H9 (cell line): ENCODE data around the gene COL18A1. TPM values are rescaled to one million over a fixed set of nuclear protein-coding genes. Genes with fewer than 3 reads are reported as not detected.

Experiments used
- DNase-seq: peaks from one replicate; pipeline ENCODE4 v3.0.0-alpha.2; 2017
- H2AFZ ChIP-seq: one replicate; pipeline ENCODE4 v1.6.1; 2013; ENCODE audit warnings: mild to moderate bottlenecking, low read length, control low read depth, moderate library complexity
- H2AK5ac ChIP-seq: 2 replicates; pipeline ENCODE4 v1.6.1; 2013; ENCODE audit warnings: low read length, control low read depth, mixed read lengths; ENCODE audit not compliant: insufficient read length
- H2BK120ac ChIP-seq: one replicate; pipeline ENCODE4 v1.6.1; 2013; ENCODE audit warnings: low read depth, mild to moderate bottlenecking, low read length, control low read depth, inconsistent platforms; ENCODE audit not compliant: poor library complexity, severe bottlenecking
- H2BK12ac ChIP-seq: 2 replicates; pipeline ENCODE4 v1.6.1; 2013; ENCODE audit warnings: low read length, control low read depth, mixed read lengths, low read depth; ENCODE audit not compliant: insufficient read length
- H2BK15ac ChIP-seq: 2 replicates; pipeline ENCODE4 v1.6.1; 2013; ENCODE audit warnings: low read depth, low read length, control low read depth
- H2BK20ac ChIP-seq: one replicate; pipeline ENCODE4 v1.6.1; 2013; ENCODE audit warnings: low read depth, mild to moderate bottlenecking, low read length, control low read depth, inconsistent platforms; ENCODE audit not compliant: poor library complexity, severe bottlenecking
- H2BK5ac ChIP-seq: 2 replicates; pipeline ENCODE4 v1.6.1; 2013; ENCODE audit warnings: low read length, control low read depth, mixed read lengths; ENCODE audit not compliant: insufficient read length
- H3K14ac ChIP-seq: 2 replicates; pipeline ENCODE4 v1.6.1; 2013; ENCODE audit warnings: low read length, control low read depth; ENCODE audit not compliant: insufficient read depth
- H3K18ac ChIP-seq: 2 replicates; pipeline ENCODE4 v1.6.1; 2013; ENCODE audit warnings: low read depth, mild to moderate bottlenecking, mixed read lengths, low read length, control low read depth; ENCODE audit not compliant: insufficient read length
- H3K23ac ChIP-seq: 2 replicates; pipeline ENCODE4 v1.6.1; 2013; ENCODE audit warnings: low read length, control low read depth, mixed read lengths, low read depth; ENCODE audit not compliant: insufficient read length
- H3K23me2 ChIP-seq: 2 replicates; pipeline ENCODE4 v1.6.1; 2013; ENCODE audit warnings: low read depth, mild to moderate bottlenecking, mixed read lengths, low read length, control low read depth; ENCODE audit not compliant: insufficient read length, poor library complexity, severe bottlenecking
- H3K27ac ChIP-seq: 2 replicates; pipeline ENCODE4 v1.5.1; 2013; ENCODE audit warnings: low read length, control low read depth, mixed read lengths, low read depth; ENCODE audit not compliant: insufficient read length
- H3K27me3 ChIP-seq: 2 replicates; pipeline ENCODE4 v1.6.1; 2013; ENCODE audit warnings: low read length, control low read depth, inconsistent platforms; ENCODE audit not compliant: insufficient read depth
- H3K4ac ChIP-seq: 2 replicates; pipeline ENCODE4 v1.6.1; 2013; ENCODE audit warnings: low read depth, mild to moderate bottlenecking, control low read depth, inconsistent platforms, low read length, moderate library complexity
- H3K4me1 ChIP-seq: 2 replicates; pipeline ENCODE4 v1.6.1; 2013; ENCODE audit warnings: low read length, control low read depth, inconsistent platforms; ENCODE audit not compliant: insufficient read depth
- H3K4me2 ChIP-seq: 2 replicates; pipeline ENCODE4 v1.6.1; 2013; ENCODE audit warnings: low read length, control low read depth, mixed read lengths; ENCODE audit not compliant: insufficient read length, insufficient read depth
- H3K56ac ChIP-seq: 2 replicates; pipeline ENCODE4 v1.6.1; 2013; ENCODE audit warnings: low read depth, mild to moderate bottlenecking, mixed read lengths, low read length, control low read depth; ENCODE audit not compliant: insufficient read length
- H3K79me1 ChIP-seq: 2 replicates; pipeline ENCODE4 v1.6.1; 2013; ENCODE audit warnings: low read depth, mild to moderate bottlenecking, moderate library complexity, low read length, control low read depth, inconsistent platforms; ENCODE audit not compliant: insufficient read depth, poor library complexity, severe bottlenecking
- H3K79me2 ChIP-seq: 2 replicates; pipeline ENCODE4 v1.6.1; 2013; ENCODE audit warnings: low read length, control low read depth, inconsistent platforms; ENCODE audit not compliant: insufficient read depth
- H3K9ac ChIP-seq: 2 replicates; pipeline ENCODE4 v1.6.1; 2013; ENCODE audit warnings: low read length, control low read depth, mixed read lengths; ENCODE audit not compliant: insufficient read length; ENCODE audit errors: extremely low read depth
- H3K9me3 ChIP-seq: one replicate; pipeline ENCODE4 v1.6.1; 2013; ENCODE audit warnings: low read depth, low read length, inconsistent platforms; ENCODE audit not compliant: control insufficient read depth
- H3T11ph ChIP-seq: one replicate; pipeline ENCODE4 v1.6.1; 2013; ENCODE audit warnings: mild to moderate bottlenecking, low read length, control low read depth, inconsistent platforms
- H4K20me1 ChIP-seq: one replicate; pipeline ENCODE4 v1.6.1; 2013; ENCODE audit not compliant: control insufficient read depth, insufficient read length, insufficient read depth
- H4K5ac ChIP-seq: 2 replicates; pipeline ENCODE4 v1.6.1; 2013; ENCODE audit warnings: low read depth, mild to moderate bottlenecking, mixed read lengths, low read length, control low read depth; ENCODE audit not compliant: insufficient read length
- H4K8ac ChIP-seq: replicated peaks from 2 replicates; pipeline ENCODE4 v1.6.1; 2013; ENCODE audit warnings: low read length, control low read depth, mixed read lengths, low read depth; ENCODE audit not compliant: insufficient read length
- H4K91ac ChIP-seq: 2 replicates; pipeline ENCODE4 v1.6.1; 2013; ENCODE audit warnings: low read depth, mild to moderate bottlenecking, moderate library complexity, mixed read lengths, low read length, control low read depth; ENCODE audit not compliant: insufficient read length
- H3K27ac Mint-ChIP-seq, 3 experiments: 2 replicates in 2 of 3; 3 replicates in 1 of 3; pipeline ENCODE4 v1.8.0; 2020 to 2021; ENCODE audit warnings: mixed read lengths in 3 of 3, mild to moderate bottlenecking in 1 of 3, moderate library complexity in 1 of 3
- H3K27me3 Mint-ChIP-seq: 2 replicates; pipeline ENCODE4 v1.8.0; 2021; ENCODE audit warnings: low read depth, mild to moderate bottlenecking, moderate library complexity, mixed read lengths
- H3K36me3 Mint-ChIP-seq, 3 experiments: 2 replicates in 2 of 3; 3 replicates in 1 of 3; pipeline ENCODE4 v1.8.0; 2020 to 2021; ENCODE audit warnings: low read depth in 3 of 3, mixed read lengths in 3 of 3; ENCODE audit not compliant: insufficient read depth in 1 of 3
- H3K4me1 Mint-ChIP-seq, 2 experiments: 2 replicates each; pipeline ENCODE4 v1.8.0; 2020; ENCODE audit warnings: mixed read lengths in 2 of 2
- H3K4me3 Mint-ChIP-seq, 2 experiments: 2 replicates in 1 of 2; 3 replicates in 1 of 2; pipeline ENCODE4 v1.8.0; 2020 to 2021; ENCODE audit warnings: mild to moderate bottlenecking in 2 of 2, mixed read lengths in 2 of 2, moderate library complexity in 1 of 2
- H3K9me3 Mint-ChIP-seq, 2 experiments: 2 replicates in 1 of 2; 3 replicates in 1 of 2; pipeline ENCODE4 v1.8.0; 2020; ENCODE audit warnings: mild to moderate bottlenecking in 2 of 2, mixed read lengths in 2 of 2, moderate library complexity in 1 of 2
- WGBS: extraction: QIAGEN DNeasy Blood & Tissue Kit; methylation state at CpG from one replicate; pipeline ENCODE4 v1.1.7; 2013; ENCODE audit warnings: missing lambda C conversion rate, low lambda C conversion rate, mixed read lengths; ENCODE audit not compliant: insufficient read length; ENCODE audit errors: extremely low coverage; 5-methylcytosine and 5-hydroxymethylcytosine counted together
- total RNA-seq: library from RNA; stranded (reverse); gene quantifications from 2 replicates; pipeline ENCODE4 v1.2.1, GENCODE V29; 2021
- TF ChIP-seq, protein P1 (sequence below): fragments of 200-600 bp; sonication (generic); conservative IDR thresholded peaks from 3 replicates; pipeline ENCODE4 v1.8.0; 2021; ENCODE audit warnings: antibody characterized with exemption, mild to moderate bottlenecking

COL18A1 gene
- total RNA-seq, 1 experiment from 2014 or later = 232 TPM

DNA sequence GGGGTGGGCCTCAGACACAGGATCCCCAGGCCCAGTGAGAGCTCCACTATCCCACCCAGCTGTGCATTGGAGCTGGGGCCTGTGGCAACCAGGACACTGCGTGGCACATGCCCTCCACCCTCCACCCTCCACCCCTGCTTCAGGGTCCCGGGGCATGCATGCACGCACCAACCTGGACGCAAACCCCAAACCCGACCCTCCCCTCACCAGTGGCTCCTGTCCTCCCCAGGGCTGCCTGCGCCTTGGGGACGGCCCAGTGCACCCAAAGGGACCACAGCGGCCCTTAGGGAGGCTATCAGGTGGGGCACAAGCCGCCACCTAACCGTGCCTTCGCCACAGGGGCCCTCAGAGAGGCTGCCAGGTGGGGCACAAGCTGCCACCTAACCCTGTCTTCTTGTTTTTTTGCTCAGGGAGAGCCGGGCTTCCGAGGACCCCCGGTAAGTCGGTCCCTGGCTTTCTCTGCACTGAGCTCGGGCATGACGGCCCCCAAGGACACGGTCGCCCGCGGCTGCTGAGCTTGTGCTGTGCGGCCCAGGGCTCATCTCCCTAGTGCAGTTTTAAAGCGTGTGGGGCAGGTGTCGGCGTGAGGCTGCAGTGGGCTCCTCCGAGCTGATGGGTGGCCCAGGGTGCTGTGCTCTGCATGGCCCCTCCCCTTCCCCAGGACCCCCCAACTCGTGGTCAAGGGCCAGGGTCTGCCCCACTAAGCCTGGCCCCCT lies 89.3 kb downstream of the COL18A1 start:
- no peaks in the 10 kb centered on the region; the same call in 1 of the 2 replicates for H3K27me3 Mint-ChIP-seq
- Histone ChIP-seq H2BK15ac (no peak overlapping the region), H2AFZ (no peak overlapping the region), H3K56ac (no peak overlapping the region), H2BK120ac (no peak overlapping the region), H4K5ac (no peak overlapping the region), H3K27me3 (no peaks in the 10 kb centered on the region), H3K79me2 (no peaks in the 10 kb centered on the region), H3K9ac (no peak overlapping the region), H2BK20ac (no peak overlapping the region), H2BK5ac (no peak overlapping the region), H3K27ac (no peak overlapping the region), H3K23me2 (no peaks in the 10 kb centered on the region), H3K9me3 (no peaks in the 10 kb centered on the region), H3K79me1 (no peaks in the 10 kb centered on the region), H3K4me2 (no peak overlapping the region), H3K4me1 (no peaks in the 10 kb centered on the region), H3T11ph (no peak overlapping the region), H2AK5ac (no peak overlapping the region), H4K20me1 (peaks cover 4% of the 10 kb centered on the region), H2BK12ac (no peak overlapping the region), H4K91ac (no peak overlapping the region), H3K14ac (no peak overlapping the region), H4K8ac (no peak overlapping the region), H3K18ac (no peak overlapping the region), H3K4ac (no peak overlapping the region), H3K23ac (no peak overlapping the region)
- no peaks in the 10 kb centered on the region for H3K9me3 Mint-ChIP-seq
- no CpG with 5 or more reads among the region's 27 CpGs for WGBS
- H3K4me3 Mint-ChIP-seq = no peak overlapping the region
- TF ChIP-seq, protein P1, sequence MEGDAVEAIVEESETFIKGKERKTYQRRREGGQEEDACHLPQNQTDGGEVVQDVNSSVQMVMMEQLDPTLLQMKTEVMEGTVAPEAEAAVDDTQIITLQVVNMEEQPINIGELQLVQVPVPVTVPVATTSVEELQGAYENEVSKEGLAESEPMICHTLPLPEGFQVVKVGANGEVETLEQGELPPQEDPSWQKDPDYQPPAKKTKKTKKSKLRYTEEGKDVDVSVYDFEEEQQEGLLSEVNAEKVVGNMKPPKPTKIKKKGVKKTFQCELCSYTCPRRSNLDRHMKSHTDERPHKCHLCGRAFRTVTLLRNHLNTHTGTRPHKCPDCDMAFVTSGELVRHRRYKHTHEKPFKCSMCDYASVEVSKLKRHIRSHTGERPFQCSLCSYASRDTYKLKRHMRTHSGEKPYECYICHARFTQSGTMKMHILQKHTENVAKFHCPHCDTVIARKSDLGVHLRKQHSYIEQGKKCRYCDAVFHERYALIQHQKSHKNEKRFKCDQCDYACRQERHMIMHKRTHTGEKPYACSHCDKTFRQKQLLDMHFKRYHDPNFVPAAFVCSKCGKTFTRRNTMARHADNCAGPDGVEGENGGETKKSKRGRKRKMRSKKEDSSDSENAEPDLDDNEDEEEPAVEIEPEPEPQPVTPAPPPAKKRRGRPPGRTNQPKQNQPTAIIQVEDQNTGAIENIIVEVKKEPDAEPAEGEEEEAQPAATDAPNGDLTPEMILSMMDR = no peak
- no peaks in the 10 kb centered on the region; a peak in 1 of 4 replicates for H3K4me1 Mint-ChIP-seq
- H3K27ac Mint-ChIP-seq = no peak overlapping the region
- DNase-seq = no peak
- H3K36me3 Mint-ChIP-seq = peaks cover 26 to 58% (median 50%) of the 10 kb centered on the region in 3 experiments
